AG04450 (cell line): ENCODE results near the gene MESD. TPM values are rescaled to one million over a fixed set of nuclear protein-coding genes. Genes with fewer than 3 reads are reported as not detected.

Experiments used
- CTCF ChIA-PET: fragments of 300-600, 350-600 bp; formaldehyde crosslinking; extraction: SDS; loops from one replicate; lab custom pipeline; 2022; ENCODE audit warnings: antibody characterized with exemption, inconsistent platforms; lab: Charles Lee
- POLR2A ChIA-PET: fragments of 350-600 bp; formaldehyde crosslinking; extraction: SDS; loops from one replicate; lab custom pipeline; 2021; ENCODE audit warnings: antibody characterized with exemption, inconsistent platforms; lab: Yijun Ruan, JAX
- DNase-seq: peaks from one replicate; pipeline ENCODE4 v3.0.0-alpha.2; 2011; ENCODE audit warnings: low read depth, low spot score
- H3K27ac ChIP-seq: one replicate; pipeline ENCODE4 v1.5.1; 2012; ENCODE audit warnings: low read depth, low read length, control low read depth
- H3K27me3 ChIP-seq: one replicate; pipeline ENCODE4 v1.6.0; 2012; ENCODE audit warnings: low read length; ENCODE audit not compliant: control insufficient read depth, insufficient read depth
- H3K4me3 ChIP-seq: 2 replicates; pipeline ENCODE4 v1.5.1; 2011; ENCODE audit warnings: mild to moderate bottlenecking, low read depth, low read length, control low read depth
- H3K9me3 ChIP-seq: 2 replicates; pipeline ENCODE4 v1.5.1; 2012; ENCODE audit warnings: low read length; ENCODE audit not compliant: control insufficient read depth, insufficient read depth
- polyA plus RNA-seq: library from polyadenylated mRNA; depleted of rRNA; stranded (reverse); fragments of >200 nt; gene quantifications from 2 replicates; pipeline ENCODE4 v1.2.3, GENCODE V29; 2011
- TF ChIP-seq, protein P1 (sequence below): IDR thresholded peaks from 2 replicates; pipeline ENCODE4 v1.5.1; 2011; ENCODE audit warnings: low read depth, low read length, control low read depth, inconsistent platforms

MESD gene
- polyA plus RNA-seq, 1 experiment = 23.9 TPM

DNA sequence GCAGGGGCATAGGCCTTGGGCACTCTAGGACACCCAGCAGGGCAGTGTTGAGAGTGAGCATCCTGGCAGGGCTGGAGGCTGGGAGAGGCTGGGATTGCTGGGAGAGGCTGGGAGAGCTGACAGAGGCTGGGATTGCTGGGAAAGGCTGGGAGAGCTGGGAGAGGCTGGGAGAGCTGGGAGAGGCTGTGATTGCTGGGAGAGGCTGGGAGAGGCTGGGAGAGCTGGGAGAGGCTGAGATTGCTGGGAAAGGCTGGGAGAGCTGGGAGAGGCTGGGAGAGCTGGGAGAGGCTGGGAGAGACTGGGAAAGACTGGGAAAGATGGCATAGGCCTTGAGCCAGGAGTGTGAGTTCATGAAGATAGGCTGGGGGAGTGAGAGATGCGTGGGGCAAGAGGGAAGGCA is 77.8 kb downstream of the MESD start:
- H3K9me3 ChIP-seq = peaks cover 2% of the 10 kb centered on the region; the same call in 1 of the 2 replicates
- H3K4me3 ChIP-seq = no peak overlapping the region
- no peaks in the 10 kb centered on the region for H3K27me3 ChIP-seq
- POLR2A ChIA-PET = no interaction called here
- TF ChIP-seq, protein P1, sequence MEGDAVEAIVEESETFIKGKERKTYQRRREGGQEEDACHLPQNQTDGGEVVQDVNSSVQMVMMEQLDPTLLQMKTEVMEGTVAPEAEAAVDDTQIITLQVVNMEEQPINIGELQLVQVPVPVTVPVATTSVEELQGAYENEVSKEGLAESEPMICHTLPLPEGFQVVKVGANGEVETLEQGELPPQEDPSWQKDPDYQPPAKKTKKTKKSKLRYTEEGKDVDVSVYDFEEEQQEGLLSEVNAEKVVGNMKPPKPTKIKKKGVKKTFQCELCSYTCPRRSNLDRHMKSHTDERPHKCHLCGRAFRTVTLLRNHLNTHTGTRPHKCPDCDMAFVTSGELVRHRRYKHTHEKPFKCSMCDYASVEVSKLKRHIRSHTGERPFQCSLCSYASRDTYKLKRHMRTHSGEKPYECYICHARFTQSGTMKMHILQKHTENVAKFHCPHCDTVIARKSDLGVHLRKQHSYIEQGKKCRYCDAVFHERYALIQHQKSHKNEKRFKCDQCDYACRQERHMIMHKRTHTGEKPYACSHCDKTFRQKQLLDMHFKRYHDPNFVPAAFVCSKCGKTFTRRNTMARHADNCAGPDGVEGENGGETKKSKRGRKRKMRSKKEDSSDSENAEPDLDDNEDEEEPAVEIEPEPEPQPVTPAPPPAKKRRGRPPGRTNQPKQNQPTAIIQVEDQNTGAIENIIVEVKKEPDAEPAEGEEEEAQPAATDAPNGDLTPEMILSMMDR = no peak
- H3K27ac ChIP-seq = no peak overlapping the region
- CTCF ChIA-PET = no interaction called here
- no peak for DNase-seq

DNA sequence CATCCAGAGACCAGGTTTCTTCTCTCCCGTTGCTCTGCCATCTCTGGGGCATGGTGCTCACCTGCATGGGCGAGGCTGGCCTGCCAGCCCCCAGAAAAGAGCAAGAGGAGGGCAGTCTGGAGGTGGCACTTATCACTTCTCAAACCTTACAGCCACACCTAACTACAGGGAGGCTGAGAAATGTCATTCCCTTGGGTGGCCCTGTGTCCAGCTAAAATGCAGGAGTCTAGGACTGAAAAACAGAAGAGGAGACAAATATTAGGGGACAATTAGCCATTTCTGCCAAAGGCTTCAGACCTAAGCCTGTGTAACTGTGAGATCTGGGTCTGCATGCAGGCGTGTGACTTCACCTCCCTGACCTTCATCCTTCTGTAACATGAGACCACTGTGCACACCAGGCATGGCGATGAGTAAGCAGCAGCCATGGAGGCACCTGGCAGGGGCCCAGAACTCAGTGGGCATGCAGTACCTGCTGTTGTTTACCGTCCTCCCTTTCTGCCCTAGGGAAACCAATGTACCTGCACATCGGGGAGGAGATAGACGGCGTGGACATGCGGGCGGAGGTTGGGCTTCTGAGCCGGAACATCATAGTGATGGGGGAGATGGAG is 83.4 kb downstream of the MESD start:
- TF ChIP-seq, protein P1 = no peak
- CTCF ChIA-PET = no interaction called here
- H3K9me3 ChIP-seq = peaks cover 2% of the 10 kb centered on the region; the same call in 1 of the 2 replicates
- DNase-seq = no peak
- H3K4me3 ChIP-seq = no peak overlapping the region
- POLR2A ChIA-PET = no interaction called here
- H3K27ac ChIP-seq = peak overlapping the region; percentile 21
- no peaks in the 10 kb centered on the region for H3K27me3 ChIP-seq

DNA sequence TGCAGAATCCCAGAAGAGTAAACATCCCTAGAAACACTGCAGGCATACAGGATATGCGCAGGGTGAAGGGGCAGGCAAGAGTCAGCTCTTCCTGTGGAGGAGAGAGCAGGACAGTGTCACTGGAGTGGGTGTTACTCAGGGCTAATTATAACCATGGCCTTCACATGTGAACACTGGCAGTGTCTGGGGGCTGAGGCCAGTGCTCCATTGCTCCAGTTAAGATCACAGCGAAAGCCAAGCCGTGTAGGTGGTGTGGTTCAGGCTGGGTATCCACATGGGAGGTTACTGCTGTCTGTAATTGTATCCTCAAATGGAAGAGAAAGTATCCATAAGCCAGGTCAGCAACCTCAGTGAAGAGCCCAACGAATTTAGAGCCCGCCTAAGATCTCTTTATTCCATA is 84.6 kb downstream of the MESD start:
- Histone ChIP-seq H3K27me3 (no peaks in the 10 kb centered on the region), H3K4me3 (no peak overlapping the region), H3K9me3 (peaks cover 2% of the 10 kb centered on the region; the same call in 1 of the 2 replicates), H3K27ac (no peak overlapping the region)
- CTCF ChIA-PET = no interaction called here
- DNase-seq = no peak
- TF ChIP-seq, protein P1 = no peak
- POLR2A ChIA-PET = no interaction called here

DNA sequence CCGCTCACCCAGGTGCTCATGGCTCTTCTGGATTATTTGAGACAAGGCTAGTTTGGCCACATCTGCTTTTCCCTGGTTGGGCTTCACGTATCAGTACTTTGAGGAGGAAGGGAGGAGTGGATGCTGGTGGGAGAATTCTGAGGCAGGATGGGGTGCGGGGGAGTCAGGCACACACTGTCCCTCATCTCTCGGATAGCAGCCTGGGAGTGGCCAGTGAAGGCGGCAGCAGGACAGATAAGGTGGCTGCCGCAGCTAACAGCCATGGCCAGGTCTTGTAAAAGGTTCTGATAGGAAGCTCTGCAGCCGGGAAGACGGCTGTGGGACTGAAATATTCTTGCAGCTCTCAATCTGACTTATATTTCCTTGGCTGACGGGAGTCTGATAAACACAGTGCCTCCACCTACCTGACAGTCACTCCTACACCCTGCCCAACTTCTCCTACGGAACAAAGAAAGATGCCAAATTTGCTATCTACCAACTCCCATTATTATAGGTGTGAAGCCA is 87.3 kb downstream of the MESD start:
- Histone ChIP-seq H3K27ac (no peak overlapping the region), H3K9me3 (no peaks in the 10 kb centered on the region), H3K27me3 (no peaks in the 10 kb centered on the region), H3K4me3 (no peak overlapping the region)
- TF ChIP-seq, protein P1 = no peak
- CTCF ChIA-PET = no interaction called here
- POLR2A ChIA-PET = no interaction called here
- DNase-seq = no peak

DNA sequence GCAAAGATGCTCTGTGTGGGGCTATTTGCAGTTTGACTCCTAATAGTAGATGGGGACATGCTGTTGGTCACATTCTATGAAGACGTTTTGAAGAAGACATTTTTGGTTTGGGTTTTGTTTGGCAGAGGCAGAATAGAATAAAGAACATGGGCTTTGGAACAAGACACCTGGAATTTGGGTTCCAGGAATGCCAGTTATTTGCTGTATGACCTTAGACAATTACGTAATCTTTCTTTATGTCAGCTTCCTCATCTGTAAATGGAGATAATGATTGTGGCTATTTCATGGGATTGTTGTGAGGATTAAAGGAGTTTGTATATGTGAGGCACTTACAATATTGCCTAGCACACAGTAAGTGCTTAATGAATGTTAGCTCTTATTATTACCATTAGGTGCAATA is 91.6 kb downstream of the MESD start:
- no peak for DNase-seq
- TF ChIP-seq, protein P1 = no peak
- CTCF ChIA-PET = no interaction called here
- POLR2A ChIA-PET = no interaction called here
- Histone ChIP-seq H3K27me3 (no peaks in the 10 kb centered on the region), H3K4me3 (no peak overlapping the region), H3K27ac (no peak overlapping the region), H3K9me3 (peaks cover 3% of the 10 kb centered on the region; the same call in 1 of the 2 replicates)
